Measurements from ENCODE around the gene ESPNL.

Gene ESPNL

GRCh38 chr2:238098901-238099713 lies 1.0 kb upstream of the ESPNL start:
- DNase-seq (ENCODE audit: low read depth in 4 of 4, low spot score in 1 of 4) = no peak

- no peak for DNase-seq (ENCODE audit: low read depth in 4 of 4, low spot score in 1 of 4)
Observed at GRCh38 chr2:238099714-238100048, 459 bp upstream of the ESPNL start.

GRCh38 chr2:238100821-238101771 lies 956 bp downstream of the ESPNL start:
- no peak for DNase-seq (ENCODE audit: low read depth in 4 of 4, low spot score in 1 of 4)

- DNase-seq (ENCODE audit: low read depth in 4 of 4, low spot score in 1 of 4) = no peak
Observed at GRCh38 chr2:238101891-238102841, 2.0 kb downstream of the ESPNL start.

- no peak for DNase-seq (ENCODE audit: low read depth in 4 of 4, low spot score in 1 of 4)
Observed at GRCh38 chr2:238102865-238103264, 2.7 kb downstream of the ESPNL start.

GRCh38 chr2:238103465-238104225 lies 3.5 kb downstream of the ESPNL start:
- no peak for DNase-seq (ENCODE audit: low read depth in 4 of 4, low spot score in 1 of 4)

- DNase-seq (ENCODE audit: low read depth in 4 of 4, low spot score in 1 of 4) = no peak
Observed at GRCh38 chr2:238104226-238104690, 4.1 kb downstream of the ESPNL start.

GRCh38 chr2:238104691-238105371 lies 4.7 kb downstream of the ESPNL start:
- DNase-seq (ENCODE audit: low read depth in 4 of 4, low spot score in 1 of 4) = no peak

- DNase-seq (ENCODE audit: low read depth in 4 of 4, low spot score in 1 of 4) = no peak
Observed at GRCh38 chr2:238105506-238106338, 5.6 kb downstream of the ESPNL start.

GRCh38 chr2:238106339-238106697 lies 6.2 kb downstream of the ESPNL start:
- DNase-seq (ENCODE audit: low read depth in 4 of 4, low spot score in 1 of 4) = no peak

GRCh38 chr2:238106698-238107524 lies 6.8 kb downstream of the ESPNL start:
- DNase-seq (ENCODE audit: low read depth in 4 of 4, low spot score in 1 of 4) = no peak

GRCh38 chr2:238107525-238108422 lies 7.6 kb downstream of the ESPNL start:
- DNase-seq (ENCODE audit: low read depth in 4 of 4, low spot score in 1 of 4) = no peak

GRCh38 chr2:238108423-238109183 lies 8.5 kb downstream of the ESPNL start:
- no peak for DNase-seq (ENCODE audit: low read depth in 4 of 4, low spot score in 1 of 4)

GRCh38 chr2:238113611-238114010 lies 13.5 kb downstream of the ESPNL start:
- no peak for DNase-seq (ENCODE audit: low read depth in 4 of 4, low spot score in 1 of 4)

- DNase-seq (ENCODE audit: low read depth in 4 of 4, low spot score in 1 of 4) = no peak
Observed at GRCh38 chr2:238114331-238114841, 14.2 kb downstream of the ESPNL start.

All from stimulated activated CD4-positive, alpha-beta T cell treated with anti-CD3 and anti-CD28 coated beads, Interleukin-1b, Interleukin-23, amount 100 ng/mL, for 24 hours (primary cell).